CD14-positive monocyte (primary cell): ENCODE results near the gene CNN3. TPM values are rescaled to one million over a fixed set of nuclear protein-coding genes. Genes with fewer than 3 reads are reported as not detected.

Source experiments
- DNase-seq, 3 donors: peaks; one replicate each; pipeline ENCODE4 v3.0.0-alpha.2; 2011 to 2022
- H2AFZ ChIP-seq: 2 replicates; pipeline ENCODE4 v1.6.0; 2012; ENCODE audit warnings: mild to moderate bottlenecking, low read depth, low read length, inconsistent platforms; ENCODE audit not compliant: insufficient read depth, poor library complexity, severe bottlenecking
- H3K27ac ChIP-seq, 2 donors: 1 replicate in 1 of 2; 2 replicates in 1 of 2; pipeline ENCODE4 v1.5.1; 2012 to 2013; ENCODE audit warnings: low read length in 2 of 2, control low read depth in 1 of 2, inconsistent platforms in 1 of 2, low read depth in 1 of 2, mild to moderate bottlenecking in 1 of 2
- H3K27me3 ChIP-seq, 2 donors: one replicate each; pipeline versions ENCODE4 v1.6.0 to v1.6.1; 2011 to 2013; ENCODE audit warnings: low read length in 2 of 2; ENCODE audit not compliant: control insufficient read depth in 2 of 2, insufficient read depth in 2 of 2
- H3K36me3 ChIP-seq, 2 donors: replicated peaks in 1 of 2; 1 replicate in 1 of 2; 2 replicates in 1 of 2; pipeline versions ENCODE4 v1.5.1 to v1.6.1; 2012 to 2013; ENCODE audit warnings: low read length in 2 of 2, control low read depth in 1 of 2, inconsistent platforms in 1 of 2, mild to moderate bottlenecking in 1 of 2; ENCODE audit not compliant: insufficient read depth in 2 of 2, control insufficient read depth in 1 of 2
- H3K4me1 ChIP-seq, 2 donors: 1 replicate in 1 of 2; 2 replicates in 1 of 2; pipeline versions ENCODE4 v1.5.1 to v1.6.1; 2012 to 2013; ENCODE audit warnings: low read length in 2 of 2, control low read depth in 1 of 2, inconsistent platforms in 1 of 2, mild to moderate bottlenecking in 1 of 2, moderate library complexity in 1 of 2; ENCODE audit not compliant: insufficient read depth in 2 of 2, control insufficient read depth in 1 of 2
- H3K4me2 ChIP-seq: replicated peaks from 2 replicates; pipeline ENCODE3; 2012; ENCODE audit warnings: low read length, moderate library complexity, mild to moderate bottlenecking; ENCODE audit not compliant: poor library complexity, severe bottlenecking; ENCODE audit errors: extremely low read depth
- H3K4me3 ChIP-seq, 3 experiments: fragments of 200-600 bp in 1 of 3; sonication (generic) in 1 of 3; replicated peaks in 1 of 3; 1 replicate in 2 of 3; 2 replicates in 1 of 3; pipeline ENCODE4 v1.5.1; 2011 to 2013; ENCODE audit warnings: low read length in 3 of 3, mild to moderate bottlenecking in 3 of 3, control low read depth in 2 of 3, low read depth in 2 of 3, inconsistent platforms in 1 of 3, moderate library complexity in 1 of 3
- H3K79me2 ChIP-seq: 2 replicates; pipeline ENCODE4 v1.6.0; 2012; ENCODE audit warnings: mild to moderate bottlenecking, control low read depth, inconsistent platforms, low read length, moderate library complexity; ENCODE audit not compliant: insufficient read depth
- H3K9ac ChIP-seq: 2 replicates; pipeline ENCODE4 v1.6.0; 2017; ENCODE audit warnings: low read length, mild to moderate bottlenecking; ENCODE audit not compliant: insufficient read depth, poor library complexity, severe bottlenecking
- H3K9me3 ChIP-seq, 2 donors: replicated peaks in 1 of 2; 1 replicate in 1 of 2; 2 replicates in 1 of 2; pipeline versions ENCODE4 v1.5.1 to v1.6.1; 2012 to 2013; ENCODE audit warnings: low read length in 2 of 2, control low read depth in 1 of 2; ENCODE audit not compliant: control insufficient read depth in 1 of 2, insufficient read depth in 1 of 2
- H4K20me1 ChIP-seq: 2 replicates; pipeline ENCODE4 v1.6.0; 2012; ENCODE audit warnings: mild to moderate bottlenecking, low read length, control low read depth, moderate library complexity; ENCODE audit not compliant: insufficient read depth
- H3K27ac Mint-ChIP-seq, 7 donors: one replicate each; pipeline ENCODE4 v1.8.0; 2020; ENCODE audit warnings: mild to moderate bottlenecking in 7 of 7, mixed read lengths in 7 of 7, moderate library complexity in 6 of 7, inconsistent platforms in 2 of 7
- H3K27me3 Mint-ChIP-seq, 3 donors: one replicate each; pipeline ENCODE4 v1.8.0; 2021 to 2022; ENCODE audit warnings: low read depth in 3 of 3, mild to moderate bottlenecking in 3 of 3, mixed read lengths in 3 of 3, moderate library complexity in 3 of 3, inconsistent platforms in 1 of 3
- H3K36me3 Mint-ChIP-seq, 2 donors: one replicate each; pipeline ENCODE4 v1.8.0; 2020; ENCODE audit warnings: mixed read lengths in 2 of 2, inconsistent platforms in 1 of 2, mild to moderate bottlenecking in 1 of 2
- H3K4me1 Mint-ChIP-seq: one replicate; pipeline ENCODE4 v1.8.0; 2020; ENCODE audit warnings: mild to moderate bottlenecking, mixed read lengths
- H3K4me3 Mint-ChIP-seq, 2 donors: one replicate each; pipeline ENCODE4 v1.8.0; 2020; ENCODE audit warnings: mild to moderate bottlenecking in 2 of 2, mixed read lengths in 2 of 2, moderate library complexity in 1 of 2
- H3K9me3 Mint-ChIP-seq, 7 donors: one replicate each; pipeline ENCODE4 v1.8.0; 2020 to 2022; ENCODE audit warnings: mixed read lengths in 7 of 7, mild to moderate bottlenecking in 6 of 7, moderate library complexity in 6 of 7, inconsistent platforms in 2 of 7
- WGBS: methylation state at CpG from one replicate; pipeline ENCODE4 v1.1.5; 2013; ENCODE audit warnings: missing lambda C conversion rate; ENCODE audit not compliant: insufficient coverage; 5-methylcytosine and 5-hydroxymethylcytosine counted together
- intact Hi-C, 2 donors: fragments of 100-400 bp; cut with micrococcal nuclease; formaldehyde crosslinking; loops; one replicate each; pipeline versions ENCODE4 v1.15.0 to v1.15.1; 2023
- polyA plus RNA-seq, 3 donors: library from polyadenylated mRNA; depleted of rRNA in 1 of 3; unstranded in 2 of 3; stranded (reverse) in 1 of 3; fragments of 300-500 nt in 2 of 3; fragments of >200 nt in 1 of 3; fragmentation: Illumina TruSeq in 2 of 3; gene quantifications; 1 replicate in 2 of 3; 2 replicates in 1 of 3; pipeline ENCODE4 v1.2.3, GENCODE V29; 2012 to 2021
- TF ChIP-seq, protein P1 (sequence below): fragments of 200-600 bp; IDR thresholded peaks from one replicate; pipeline ENCODE4 v1.8.0; 2022; ENCODE audit warnings: antibody characterized with exemption, mild to moderate bottlenecking

CNN3 gene
- polyA plus RNA-seq, 3 donors, result 0.08 to 0.09 (median 0.08) TPM

DNA sequence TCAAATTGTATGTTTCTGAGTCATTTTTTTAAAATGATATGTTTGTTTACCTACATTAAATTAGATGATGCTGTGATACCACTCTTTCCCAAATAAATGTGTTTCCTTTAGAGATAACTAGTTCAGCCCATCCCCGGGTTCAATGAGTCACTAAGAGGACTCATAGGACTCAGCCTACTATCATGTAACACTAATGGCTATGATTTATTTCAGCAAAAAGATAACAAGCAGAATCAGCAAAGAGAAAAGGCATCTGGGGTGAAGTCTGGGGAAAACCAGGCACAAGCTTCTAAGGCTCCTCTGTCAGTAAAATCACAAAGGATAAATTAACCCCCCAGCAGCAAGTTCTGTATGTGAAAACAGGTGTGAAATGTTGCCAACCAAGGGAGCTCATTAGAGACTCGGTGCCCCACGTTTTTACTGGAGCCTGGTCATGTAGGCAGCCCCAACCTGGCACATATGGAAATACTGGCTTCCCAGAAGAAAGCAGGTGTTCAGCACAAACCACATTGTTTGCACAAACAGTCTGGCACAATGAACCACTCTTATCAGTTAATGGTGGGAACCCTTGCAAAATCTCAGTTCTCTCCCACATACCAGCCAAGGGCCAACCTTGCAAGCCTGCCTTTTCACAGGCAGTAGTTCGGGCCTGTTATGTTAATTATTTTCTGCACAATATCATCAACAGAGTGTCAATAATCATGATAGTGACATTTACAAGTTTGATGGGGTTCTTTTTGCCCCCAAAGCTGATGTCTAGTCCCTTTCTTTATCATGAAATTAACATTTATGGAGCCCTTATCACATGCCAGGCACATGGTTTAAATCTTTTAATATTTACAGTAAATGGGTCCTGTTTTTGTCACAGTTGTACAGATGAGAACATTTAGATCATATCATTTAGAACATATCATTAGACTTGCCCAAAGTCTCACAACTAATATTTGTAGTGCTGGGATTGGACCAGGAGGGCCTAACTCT lies 23.1 kb upstream of the CNN3 start:
- intact Hi-C loops, result loop anchor here in 1 of 2 donors (10.0 kb wide), 1 partner anchor 55 kb away; no protein-coding TSS in a partner anchor
- no peak overlapping the region for H3K4me3 Mint-ChIP-seq
- Histone ChIP-seq H4K20me1 (no peaks in the 10 kb centered on the region), H3K4me2 (no peak overlapping the region), H2AFZ (no peak overlapping the region), H3K27ac (no peak overlapping the region), H3K27me3 (peaks cover 0 to under 1% of the 10 kb centered on the region in 2 donors), H3K9ac (no peak overlapping the region), H3K4me3 (no peak overlapping the region), H3K79me2 (no peaks in the 10 kb centered on the region), H3K36me3 (no peaks in the 10 kb centered on the region), H3K9me3 (no peaks in the 10 kb centered on the region), H3K4me1 (no peaks in the 10 kb centered on the region)
- TF ChIP-seq, protein P1, sequence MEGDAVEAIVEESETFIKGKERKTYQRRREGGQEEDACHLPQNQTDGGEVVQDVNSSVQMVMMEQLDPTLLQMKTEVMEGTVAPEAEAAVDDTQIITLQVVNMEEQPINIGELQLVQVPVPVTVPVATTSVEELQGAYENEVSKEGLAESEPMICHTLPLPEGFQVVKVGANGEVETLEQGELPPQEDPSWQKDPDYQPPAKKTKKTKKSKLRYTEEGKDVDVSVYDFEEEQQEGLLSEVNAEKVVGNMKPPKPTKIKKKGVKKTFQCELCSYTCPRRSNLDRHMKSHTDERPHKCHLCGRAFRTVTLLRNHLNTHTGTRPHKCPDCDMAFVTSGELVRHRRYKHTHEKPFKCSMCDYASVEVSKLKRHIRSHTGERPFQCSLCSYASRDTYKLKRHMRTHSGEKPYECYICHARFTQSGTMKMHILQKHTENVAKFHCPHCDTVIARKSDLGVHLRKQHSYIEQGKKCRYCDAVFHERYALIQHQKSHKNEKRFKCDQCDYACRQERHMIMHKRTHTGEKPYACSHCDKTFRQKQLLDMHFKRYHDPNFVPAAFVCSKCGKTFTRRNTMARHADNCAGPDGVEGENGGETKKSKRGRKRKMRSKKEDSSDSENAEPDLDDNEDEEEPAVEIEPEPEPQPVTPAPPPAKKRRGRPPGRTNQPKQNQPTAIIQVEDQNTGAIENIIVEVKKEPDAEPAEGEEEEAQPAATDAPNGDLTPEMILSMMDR, result no peak
- no peak overlapping the region for H3K27ac Mint-ChIP-seq
- no peaks in the 10 kb centered on the region for H3K36me3 Mint-ChIP-seq
- peaks cover 0 to 2% (median 0%) of the 10 kb centered on the region in 3 donors for H3K27me3 Mint-ChIP-seq
- 100% methylated on average over 2 of the region's 4 CpGs for WGBS
- peaks cover 0 to 3% (median 0%) of the 10 kb centered on the region in 7 donors for H3K9me3 Mint-ChIP-seq
- H3K4me1 Mint-ChIP-seq, result no peaks in the 10 kb centered on the region
- no peak for DNase-seq

DNA sequence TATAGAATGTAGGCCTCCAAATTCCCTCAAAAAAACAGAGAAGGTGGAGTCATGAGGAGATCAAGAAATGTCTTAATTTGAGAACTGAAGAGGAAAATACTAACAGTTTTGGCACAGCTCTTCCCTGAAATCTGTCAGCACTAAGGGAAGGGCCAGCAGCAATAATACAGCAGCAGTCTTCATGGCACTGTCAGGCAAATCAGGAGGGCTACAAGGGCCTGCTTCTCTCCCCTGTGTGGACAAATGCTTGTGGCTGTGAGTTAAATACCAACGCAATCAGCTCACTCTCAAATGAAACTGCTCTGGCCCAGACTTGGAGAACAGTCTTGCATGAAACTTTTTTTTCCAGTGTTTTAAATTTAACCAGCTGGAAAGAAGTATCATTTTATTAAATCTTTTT lies 20.5 kb upstream of the CNN3 start:
- Histone ChIP-seq H3K4me3 (no peak overlapping the region), H4K20me1 (no peaks in the 10 kb centered on the region), H3K36me3 (no peaks in the 10 kb centered on the region), H3K9ac (no peak overlapping the region), H3K79me2 (no peaks in the 10 kb centered on the region), H3K27me3 (peaks cover 0 to 2% of the 10 kb centered on the region in 2 donors), H3K9me3 (no peaks in the 10 kb centered on the region), H3K4me2 (no peak overlapping the region), H2AFZ (no peak overlapping the region), H3K4me1 (no peaks in the 10 kb centered on the region), H3K27ac (no peak overlapping the region)
- Mint-ChIP-seq H3K27me3 (peaks cover 0 to 4% (median 0%) of the 10 kb centered on the region in 3 donors), H3K4me1 (no peaks in the 10 kb centered on the region), H3K27ac (no peak overlapping the region), H3K4me3 (no peak overlapping the region), H3K36me3 (no peaks in the 10 kb centered on the region), H3K9me3 (peaks cover 0 to 2% (median 0%) of the 10 kb centered on the region in 7 donors)
- intact Hi-C loops, result loop anchor here in 1 of 2 donors (10.0 kb wide), 1 partner anchor 57 kb away; no protein-coding TSS in a partner anchor
- no CpG with 5 or more reads among the region's 1 CpG for WGBS
- TF ChIP-seq, protein P1, result no peak
- DNase-seq, result no peak
